Peyer's patch (tissue), 4 donors: Measurements from ENCODE around the gene EEFSEC. TPM values are rescaled to one million over a fixed set of nuclear protein-coding genes. Genes with fewer than 3 reads are reported as not detected.
A peak's percentile ranks its signal among the peaks of the same experiment; 100 is the strongest.

ENCODE experiments used
- DNase-seq, 3 donors: peaks; one replicate each; pipeline ENCODE4 v3.0.0-alpha.2; 2017 to 2019
- H3K27ac ChIP-seq, 4 donors: fragments of 200-600 bp; sonication (generic); one replicate each; pipeline ENCODE4 v1.5.1; 2016 to 2019
- H3K27me3 ChIP-seq, 2 donors: fragments of 200-600 bp; sonication (generic); one replicate each; pipeline ENCODE4 v1.5.1; 2019
- H3K36me3 ChIP-seq, 3 donors: fragments of 200-600 bp; sonication (generic); one replicate each; pipeline ENCODE4 v1.5.1; 2016 to 2019
- H3K4me1 ChIP-seq, 4 donors: fragments of 200-600 bp; sonication (generic); one replicate each; pipeline ENCODE4 v1.5.1; 2016 to 2019
- H3K4me3 ChIP-seq, 4 donors: fragments of 200-600 bp; sonication (generic); 1 replicate in 3 of 4; 2 replicates in 1 of 4; pipeline ENCODE4 v1.5.1; 2016 to 2019; ENCODE audit warnings: mild to moderate bottlenecking in 1 of 4
- H3K9me3 ChIP-seq, 4 donors: fragments of 200-600 bp; sonication (generic); one replicate each; pipeline ENCODE4 v1.5.1; 2016 to 2019; ENCODE audit warnings: mild to moderate bottlenecking in 1 of 4
- CTCF ChIP-seq, 6 experiments: fragments of 450-650 bp in 4 of 6; fragments of 200-600 bp in 2 of 6; sonication (generic) in 1 of 6; IDR thresholded peaks; one replicate each; pipeline ENCODE4 v1.5.1; 2017 to 2019; ENCODE audit warnings: antibody characterized with exemption in 6 of 6, mild to moderate bottlenecking in 3 of 6, moderate library complexity in 1 of 6
- POLR2A ChIP-seq, 2 donors: fragments of 450-650 bp; IDR thresholded peaks; one replicate each; pipeline ENCODE4 v1.5.1; 2017; ENCODE audit warnings: antibody characterized with exemption in 2 of 2, mild to moderate bottlenecking in 2 of 2, moderate library complexity in 2 of 2
- total RNA-seq, 4 donors: library from RNA; depleted of rRNA; stranded (reverse); fragments of >200 nt; gene quantifications; one replicate each; pipeline ENCODE4 v1.1.0, GENCODE V29; 2016

Gene EEFSEC
- total RNA-seq, 4 donors from 2014 or later: 11.7 to 50.3 (median 19.6) TPM

- no peak for TF ChIP-seq POLR2A (IDR thresholded peaks at IDR 0.05)
- no peak for TF ChIP-seq CTCF (IDR thresholded peaks at IDR 0.05)
- Histone ChIP-seq H3K4me1 (peaks cover 0 to under 1% (median under 1%) of the 10 kb centered on the region in 4 donors), H3K4me3 (no peak overlapping the region), H3K36me3 (no peaks in the 10 kb centered on the region), H3K27ac (no peak overlapping the region), H3K27me3 (no peaks in the 10 kb centered on the region), H3K9me3 (no peaks in the 10 kb centered on the region)
- no peak for DNase-seq
These were observed 25.0 kb upstream of the EEFSEC start for GRCh38 chr3:128128251-128128650.

- Histone ChIP-seq H3K27me3 (no peaks in the 10 kb centered on the region), H3K9me3 (no peaks in the 10 kb centered on the region), H3K27ac (no peak overlapping the region), H3K4me3 (no peak overlapping the region), H3K36me3 (no peaks in the 10 kb centered on the region), H3K4me1 (no peaks in the 10 kb centered on the region)
- no peak for TF ChIP-seq CTCF (IDR thresholded peaks at IDR 0.05)
- TF ChIP-seq POLR2A (IDR thresholded peaks at IDR 0.05): no peak
- DNase-seq: no peak
These were observed 21.2 kb upstream of the EEFSEC start for GRCh38 chr3:128131897-128132646.

GRCh38 chr3:128133273-128133883 lies 19.9 kb upstream of the EEFSEC start:
- DNase-seq: peak in 1 of 3 donors; percentile 52
- Histone ChIP-seq H3K4me3 (no peak overlapping the region), H3K27ac (no peak overlapping the region)

GRCh38 chr3:128143496-128143895 lies 9.8 kb upstream of the EEFSEC start:
- Histone ChIP-seq H3K4me1 (no peaks in the 10 kb centered on the region), H3K4me3 (no peak overlapping the region), H3K36me3 (no peaks in the 10 kb centered on the region), H3K9me3 (no peaks in the 10 kb centered on the region), H3K27me3 (no peaks in the 10 kb centered on the region), H3K27ac (no peak overlapping the region)
- TF ChIP-seq CTCF (IDR thresholded peaks at IDR 0.05) (no peak), POLR2A (IDR thresholded peaks at IDR 0.05) (no peak)
- no peak for DNase-seq

More at GRCh38 chr3:128133273-128133883, 19.9 kb upstream of the EEFSEC start:
- H3K4me1 ChIP-seq: no peaks in the 10 kb centered on the region
- no peaks in the 10 kb centered on the region for H3K27me3 ChIP-seq
- no peaks in the 10 kb centered on the region for H3K9me3 ChIP-seq
- H3K36me3 ChIP-seq: no peaks in the 10 kb centered on the region
- TF ChIP-seq POLR2A (IDR thresholded peaks at IDR 0.05) (no peak), CTCF (IDR thresholded peaks at IDR 0.05) (peak in 5 of 6 experiments; percentile 24 to 60 (median 53))

- H3K9me3 ChIP-seq: no peaks in the 10 kb centered on the region
- no peak for DNase-seq
- no peak overlapping the region for H3K27ac ChIP-seq
- no peaks in the 10 kb centered on the region for H3K36me3 ChIP-seq
- no peaks in the 10 kb centered on the region for H3K27me3 ChIP-seq
- H3K4me1 ChIP-seq: no peaks in the 10 kb centered on the region
- TF ChIP-seq CTCF (IDR thresholded peaks at IDR 0.05): no peak
- no peak for TF ChIP-seq POLR2A (IDR thresholded peaks at IDR 0.05)
- no peak overlapping the region for H3K4me3 ChIP-seq
These were observed 8.6 kb upstream of the EEFSEC start for GRCh38 chr3:128144512-128145187.
